Activated effector memory CD4-positive, alpha-beta T cell treated with anti-CD3 and anti-CD28 coated beads, Interleukin-2, amount 50 U/mL, for 16 hours (primary cell): ENCODE results near the gene F2RL1.
"Not testable (repeated sequence)": the region's sequence is repeated elsewhere in the genome, so short reads cannot be mapped to it uniquely, and the experiment has no call there.

Experiments
- DNase-seq: peaks from one replicate; pipeline ENCODE4 v3.0.0-alpha.2; 2020

F2RL1 gene

GRCh38 chr5:76808141-76808691, 10.6 kb upstream of the F2RL1 start:
- no peak for DNase-seq

GRCh38 chr5:76809141-76809540, 9.7 kb upstream of the F2RL1 start:
- no peak for DNase-seq

- no peak for DNase-seq
These were observed 8.6 kb upstream of the F2RL1 start for GRCh38 chr5:76810236-76810635.

GRCh38 chr5:76811214-76811613, 7.6 kb upstream of the F2RL1 start:
- no peak for DNase-seq

- DNase-seq, result not testable (repeated sequence)
These were observed 6.6 kb upstream of the F2RL1 start for GRCh38 chr5:76812209-76812608.

- DNase-seq, result no peak
These were observed 4.8 kb upstream of the F2RL1 start for GRCh38 chr5:76813982-76814562.

- DNase-seq, result no peak
These were observed 2.6 kb upstream of the F2RL1 start for GRCh38 chr5:76816110-76816831.

- no peak for DNase-seq
These were observed 1.2 kb downstream of the F2RL1 start for GRCh38 chr5:76819851-76820525.

GRCh38 chr5:76820526-76820890, 1.7 kb downstream of the F2RL1 start:
- no peak for DNase-seq

- DNase-seq, result peak; percentile 14
These were observed 2.3 kb downstream of the F2RL1 start for GRCh38 chr5:76821136-76821535.

- DNase-seq, result not testable (repeated sequence)
These were observed 3.4 kb downstream of the F2RL1 start for GRCh38 chr5:76822105-76822731.

GRCh38 chr5:76826416-76826815, 7.6 kb downstream of the F2RL1 start:
- not testable (repeated sequence) for DNase-seq

- DNase-seq, result no peak
These were observed 12.3 kb downstream of the F2RL1 start for GRCh38 chr5:76831110-76831452.

- DNase-seq, result no peak
These were observed 17.4 kb downstream of the F2RL1 start for GRCh38 chr5:76836181-76836580.

GRCh38 chr5:76836585-76836984, 17.8 kb downstream of the F2RL1 start:
- peak; percentile 14 for DNase-seq

GRCh38 chr5:76838481-76839261, 19.8 kb downstream of the F2RL1 start:
- DNase-seq, result no peak

- DNase-seq, result no peak
These were observed 22.5 kb downstream of the F2RL1 start for GRCh38 chr5:76841361-76841760.

GRCh38 chr5:76845890-76846289, 27.1 kb downstream of the F2RL1 start:
- no peak for DNase-seq

- DNase-seq, result peak; percentile 74
These were observed 30.8 kb downstream of the F2RL1 start, which contains the start of gene S100Z for GRCh38 chr5:76849419-76850291. S100Z (plus strand) TSS chr5:76850014; CDS start chr5:76875360, 25,346 bp downstream.

- no peak for DNase-seq
These were observed 31.8 kb downstream of the F2RL1 start for GRCh38 chr5:76850543-76851145.

- DNase-seq, result no peak
These were observed 33.0 kb downstream of the F2RL1 start for GRCh38 chr5:76851728-76852369.
